Fibroblast of peridontal ligament (primary cell): Measurements from ENCODE around the gene ASZ1.

Experiments used
- DNase-seq: peaks from one replicate; pipeline ENCODE4 v3.0.0-alpha.2; 2010; ENCODE audit errors: extremely low read depth

The ASZ1 gene

GRCh38 chr7:117402109-117402508 lies 25.2 kb downstream of the ASZ1 start:
- no peak for DNase-seq

GRCh38 chr7:117401293-117402002 lies 25.8 kb downstream of the ASZ1 start:
- no peak for DNase-seq

- DNase-seq: peak; percentile 28
Observed at GRCh38 chr7:117399820-117400422, 27.4 kb downstream of the ASZ1 start.

- peak; percentile 46 for DNase-seq
Observed at GRCh38 chr7:117395743-117396142, 31.6 kb downstream of the ASZ1 start.

GRCh38 chr7:117393781-117394180 lies 33.5 kb downstream of the ASZ1 start:
- DNase-seq: no peak

GRCh38 chr7:117389871-117390270 lies 37.4 kb downstream of the ASZ1 start:
- no peak for DNase-seq

- DNase-seq: peak; percentile 19
Observed at GRCh38 chr7:117386110-117386706, 41.1 kb downstream of the ASZ1 start.

- DNase-seq: peak; percentile 56
Observed at GRCh38 chr7:117385363-117386109, 41.8 kb downstream of the ASZ1 start.

GRCh38 chr7:117384688-117385362 lies 42.5 kb downstream of the ASZ1 start:
- no peak for DNase-seq

- peak; percentile 15 for DNase-seq
Observed at GRCh38 chr7:117383483-117384189, 43.7 kb downstream of the ASZ1 start.

- DNase-seq: no peak
Observed at GRCh38 chr7:117383046-117383445, 44.2 kb downstream of the ASZ1 start.

GRCh38 chr7:117381362-117381761 lies 45.9 kb downstream of the ASZ1 start:
- peak; percentile 20 for DNase-seq

- DNase-seq: peak; percentile 33
Observed at GRCh38 chr7:117375380-117375779, 51.9 kb downstream of the ASZ1 start.

- no peak for DNase-seq
Observed at GRCh38 chr7:117372073-117372472, 55.2 kb downstream of the ASZ1 start.

- DNase-seq: no peak
Observed at GRCh38 chr7:117364339-117365080, 62.8 kb downstream of the ASZ1 start.

- DNase-seq: no peak
Observed at GRCh38 chr7:117362294-117362888, 64.9 kb downstream of the ASZ1 start.

GRCh38 chr7:117350027-117350426 lies 77.3 kb downstream of the ASZ1 start:
- DNase-seq: no peak

GRCh38 chr7:117349570-117349969 lies 77.7 kb downstream of the ASZ1 start:
- no peak for DNase-seq

GRCh38 chr7:117347962-117348672 lies 79.2 kb downstream of the ASZ1 start:
- DNase-seq: no peak
